Psoas muscle (tissue), 8 donors: Measurements from ENCODE around the gene NAA11. TPM values are rescaled to one million over a fixed set of nuclear protein-coding genes. Genes with fewer than 3 reads are reported as not detected.

ENCODE experiments used
- ATAC-seq, 4 donors: fragments of 200-7000 bp; cut with Tn5 transposase; one replicate each; pipeline ENCODE4 v1.9.1; 2020; ENCODE audit warnings: moderate library complexity in 3 of 4, mild to moderate bottlenecking in 2 of 4
- DNase-seq, 2 donors: peaks; one replicate each; pipeline ENCODE4 v3.0.0-alpha.2; 2020
- H3K27ac ChIP-seq: fragments of 200-600 bp; one replicate; pipeline ENCODE4 v1.8.0; 2022
- H3K27me3 ChIP-seq, 3 donors: fragments of 200-600 bp in 1 of 3; one replicate each; pipeline versions ENCODE4 v1.6.1 to v1.8.0; 2013 to 2022; ENCODE audit warnings: low read length in 2 of 3, mild to moderate bottlenecking in 2 of 3, moderate library complexity in 1 of 3; ENCODE audit not compliant: insufficient read depth in 3 of 3
- H3K36me3 ChIP-seq, 2 donors: fragments of 200-600 bp in 1 of 2; one replicate each; pipeline versions ENCODE4 v1.6.1 to v1.8.0; 2013 to 2022; ENCODE audit warnings: low read depth in 1 of 2, mild to moderate bottlenecking in 1 of 2, moderate library complexity in 1 of 2; ENCODE audit not compliant: insufficient read depth in 1 of 2
- H3K4me1 ChIP-seq: fragments of 200-600 bp; one replicate; pipeline ENCODE4 v1.8.0; 2022
- H3K4me3 ChIP-seq: fragments of 200-600 bp; one replicate; pipeline ENCODE4 v1.8.0; 2022; ENCODE audit warnings: mild to moderate bottlenecking
- H3K9me3 ChIP-seq: fragments of 200-600 bp; one replicate; pipeline ENCODE4 v1.8.0; 2022
- CTCF ChIP-seq: fragments of 200-600 bp; IDR thresholded peaks from one replicate; pipeline ENCODE4 v1.8.0; 2022; ENCODE audit warnings: antibody characterized with exemption
- WGBS, 3 donors: extraction: QIAGEN DNeasy Blood & Tissue Kit; methylation state at CpG; one replicate each; pipeline versions ENCODE4 v1.1.6 to v1.1.7; 2013; 5-methylcytosine and 5-hydroxymethylcytosine counted together
- intact Hi-C, 2 donors: fragments of 100-400 bp; cut with DNase I; formaldehyde crosslinking; loops; one replicate each; pipeline versions ENCODE4 v1.11.0 to v1.14.2; 2022
- polyA plus RNA-seq, 3 donors: library from polyadenylated mRNA; stranded (reverse); fragments of 200-250 nt; gene quantifications; one replicate each; pipeline ENCODE4 v1.2.3, GENCODE V29; 2013
- total RNA-seq, 4 donors: library from RNA; stranded (reverse); fragmentation: NEBNext Ultra II Directional in 2 of 4; extraction: Animal tissue kit (Norgen Biotek cat#: 25700) in 2 of 4; gene quantifications; one replicate each; pipeline versions ENCODE4 v1.2.1 to v1.2.4, GENCODE V29; 2021 to 2023
- donor health status: healthy with polysubstance abuse.
- donor health status: DM: no; HTN: no; CAD: no; lungs with moderate emphysema.
- donor health status: Bipolar disorder and iron deficiency.
- donor health status: healthy.
- donor health status: DM: yes; HTN: yes; CAD: no.
- donor health status: DM: no; HTN: no; CAD: no.
- donor health status: DM: no; HTN: no; CAD: no.
- donor health status: DM: yes; HTN: yes; CAD: no.

Gene NAA11
- total and polyA plus RNA-seq, 7 donors = not detected

GRCh38 chr4:79296768-79297428 lies 29.0 kb downstream of the NAA11 start:
- H3K9me3 ChIP-seq = no peaks in the 10 kb centered on the region
- H3K4me3 ChIP-seq = no peak overlapping the region
- H3K27me3 ChIP-seq = no peaks in the 10 kb centered on the region
- peak; percentile 8 to 30 for DNase-seq
- no peaks in the 10 kb centered on the region for H3K36me3 ChIP-seq
- no peaks in the 10 kb centered on the region for H3K4me1 ChIP-seq
- ATAC-seq = no peak
- no peak overlapping the region for H3K27ac ChIP-seq
- WGBS, 3 donors = 84 to 91% (median 86%) methylated on average over 11 of the region's 11 CpGs
- intact Hi-C loops = no loop called here
- TF ChIP-seq CTCF = no peak

- intact Hi-C loops = no loop called here
- no peak overlapping the region for H3K27ac ChIP-seq
- H3K36me3 ChIP-seq = no peaks in the 10 kb centered on the region
- ATAC-seq = no peak
- H3K4me3 ChIP-seq = no peak overlapping the region
- TF ChIP-seq CTCF = no peak
- H3K9me3 ChIP-seq = no peaks in the 10 kb centered on the region
- H3K27me3 ChIP-seq = no peaks in the 10 kb centered on the region
- DNase-seq = no peak
- no peaks in the 10 kb centered on the region for H3K4me1 ChIP-seq
Measured at GRCh38 chr4:79295086-79295485, 30.8 kb downstream of the NAA11 start.

GRCh38 chr4:79294064-79294463 lies 31.8 kb downstream of the NAA11 start:
- H3K4me1 ChIP-seq = no peaks in the 10 kb centered on the region

GRCh38 chr4:79292008-79292407 lies 33.9 kb downstream of the NAA11 start:
- DNase-seq = no peak
- H3K27ac ChIP-seq = no peak overlapping the region
- 79 to 84% (median 83%) methylated on average over 2 of the region's 2 CpGs for WGBS, 3 donors
- TF ChIP-seq CTCF = no peak
- ATAC-seq = no peak
- intact Hi-C loops = no loop called here
- no peaks in the 10 kb centered on the region for H3K27me3 ChIP-seq
- H3K9me3 ChIP-seq = no peaks in the 10 kb centered on the region
- no peaks in the 10 kb centered on the region for H3K36me3 ChIP-seq
- H3K4me1 ChIP-seq = no peaks in the 10 kb centered on the region
- H3K4me3 ChIP-seq = no peak overlapping the region

More at GRCh38 chr4:79294064-79294463, 31.8 kb downstream of the NAA11 start:
- ATAC-seq = no peak
- Histone ChIP-seq H3K27me3 (no peaks in the 10 kb centered on the region), H3K9me3 (no peaks in the 10 kb centered on the region), H3K4me3 (no peak overlapping the region), H3K36me3 (no peaks in the 10 kb centered on the region), H3K27ac (no peak overlapping the region)
- 59 to 86% (median 60%) methylated on average over 2 of the region's 2 CpGs for WGBS, 3 donors
- DNase-seq = no peak
- no peak for TF ChIP-seq CTCF
- intact Hi-C loops = no loop called here

- intact Hi-C loops = no loop called here
- H3K27ac ChIP-seq = no peak overlapping the region
- TF ChIP-seq CTCF = no peak
Measured at GRCh38 chr4:79290376-79290775, 35.5 kb downstream of the NAA11 start.

More at GRCh38 chr4:79290376-79290775, 35.5 kb downstream of the NAA11 start:
- H3K27me3 ChIP-seq = no peaks in the 10 kb centered on the region
- no peaks in the 10 kb centered on the region for H3K36me3 ChIP-seq
- no peak overlapping the region for H3K4me3 ChIP-seq
- DNase-seq (no peak), ATAC-seq (no peak)
- no peaks in the 10 kb centered on the region for H3K4me1 ChIP-seq
- WGBS, 3 donors = 23 to 32% (median 24%) methylated on average over 4 of the region's 4 CpGs
- no peaks in the 10 kb centered on the region for H3K9me3 ChIP-seq
